ENCODE measurements around the gene ZC3H6.
A peak's percentile ranks its signal among the peaks of the same experiment; 100 is the strongest.

The ZC3H6 gene, protein sequence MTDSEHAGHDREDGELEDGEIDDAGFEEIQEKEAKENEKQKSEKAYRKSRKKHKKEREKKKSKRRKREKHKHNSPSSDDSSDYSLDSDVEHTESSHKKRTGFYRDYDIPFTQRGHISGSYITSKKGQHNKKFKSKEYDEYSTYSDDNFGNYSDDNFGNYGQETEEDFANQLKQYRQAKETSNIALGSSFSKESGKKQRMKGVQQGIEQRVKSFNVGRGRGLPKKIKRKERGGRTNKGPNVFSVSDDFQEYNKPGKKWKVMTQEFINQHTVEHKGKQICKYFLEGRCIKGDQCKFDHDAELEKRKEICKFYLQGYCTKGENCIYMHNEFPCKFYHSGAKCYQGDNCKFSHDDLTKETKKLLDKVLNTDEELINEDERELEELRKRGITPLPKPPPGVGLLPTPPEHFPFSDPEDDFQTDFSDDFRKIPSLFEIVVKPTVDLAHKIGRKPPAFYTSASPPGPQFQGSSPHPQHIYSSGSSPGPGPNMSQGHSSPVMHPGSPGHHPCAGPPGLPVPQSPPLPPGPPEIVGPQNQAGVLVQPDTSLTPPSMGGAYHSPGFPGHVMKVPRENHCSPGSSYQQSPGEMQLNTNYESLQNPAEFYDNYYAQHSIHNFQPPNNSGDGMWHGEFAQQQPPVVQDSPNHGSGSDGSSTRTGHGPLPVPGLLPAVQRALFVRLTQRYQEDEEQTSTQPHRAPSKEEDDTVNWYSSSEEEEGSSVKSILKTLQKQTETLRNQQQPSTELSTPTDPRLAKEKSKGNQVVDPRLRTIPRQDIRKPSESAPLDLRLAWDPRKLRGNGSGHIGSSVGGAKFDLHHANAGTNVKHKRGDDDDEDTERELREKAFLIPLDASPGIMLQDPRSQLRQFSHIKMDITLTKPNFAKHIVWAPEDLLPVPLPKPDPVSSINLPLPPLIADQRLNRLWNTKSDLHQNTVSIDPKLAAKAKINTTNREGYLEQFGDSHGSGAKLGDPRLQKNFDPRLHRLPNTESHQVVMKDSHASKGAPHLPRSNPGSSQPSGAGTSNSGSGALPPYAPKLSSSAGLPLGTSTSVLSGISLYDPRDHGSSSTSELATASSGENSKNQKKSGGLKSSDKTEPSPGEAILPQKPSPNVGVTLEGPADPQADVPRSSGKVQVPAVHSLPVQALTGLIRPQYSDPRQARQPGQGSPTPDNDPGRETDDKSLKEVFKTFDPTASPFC

GRCh38 chr2:112275311-112275886 lies at the start of gene ZC3H6:
Gene ZC3H6, plus strand, starts transcription at chr2:112275597. Its CDS starts 398 bp downstream, at chr2:112275995.
- DNase-seq: peak; percentile 100

GRCh38 chr2:112229348-112229747 lies 46.0 kb upstream of the ZC3H6 start:
- DNase-seq: no peak

- DNase-seq: no peak
Measured at GRCh38 chr2:112230371-112230770, 45.0 kb upstream of the ZC3H6 start.

GRCh38 chr2:112239862-112240261 lies 35.5 kb upstream of the ZC3H6 start:
- DNase-seq: no peak

DNA sequence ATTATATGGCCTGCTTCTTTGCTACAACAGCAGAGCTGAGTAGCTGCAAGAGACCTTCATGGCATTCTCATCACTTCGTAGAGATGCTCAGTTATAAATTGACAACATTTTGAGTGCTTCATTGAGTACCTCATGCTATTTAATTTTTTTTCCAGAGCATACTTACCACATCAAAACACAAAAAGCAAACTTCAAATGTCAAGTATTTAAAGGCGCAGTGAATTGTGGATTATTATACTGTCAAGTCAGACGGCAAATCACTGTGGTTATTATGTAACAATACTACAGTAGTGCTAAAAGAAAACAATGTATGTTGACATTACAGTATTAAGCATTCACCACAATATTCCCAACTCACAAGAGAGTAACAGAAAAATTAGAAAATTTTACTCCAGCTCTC lies 33.0 kb upstream of the ZC3H6 start:
- no peak for DNase-seq

- no peak for DNase-seq
Measured at GRCh38 chr2:112243233-112243632, 32.2 kb upstream of the ZC3H6 start.

DNA sequence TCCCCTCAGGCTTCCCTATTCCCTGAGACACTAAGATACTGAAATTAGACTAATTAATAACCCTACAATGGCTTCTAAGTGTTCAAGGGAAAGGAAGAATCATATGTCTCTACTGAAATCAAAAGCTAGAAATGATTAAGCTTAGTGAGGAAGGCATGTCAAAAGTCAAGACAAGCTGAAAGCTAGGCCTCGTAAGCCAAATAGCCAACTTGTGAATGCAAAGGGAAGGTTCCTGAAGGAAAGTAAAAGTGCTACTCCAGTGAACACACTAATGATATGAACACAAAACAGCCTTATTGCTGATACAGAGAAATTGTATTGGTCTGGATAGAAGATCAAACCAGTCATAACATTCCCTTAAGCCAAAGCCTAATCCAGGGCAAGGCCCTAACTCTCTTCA lies 30.5 kb upstream of the ZC3H6 start:
- DNase-seq: no peak

DNA sequence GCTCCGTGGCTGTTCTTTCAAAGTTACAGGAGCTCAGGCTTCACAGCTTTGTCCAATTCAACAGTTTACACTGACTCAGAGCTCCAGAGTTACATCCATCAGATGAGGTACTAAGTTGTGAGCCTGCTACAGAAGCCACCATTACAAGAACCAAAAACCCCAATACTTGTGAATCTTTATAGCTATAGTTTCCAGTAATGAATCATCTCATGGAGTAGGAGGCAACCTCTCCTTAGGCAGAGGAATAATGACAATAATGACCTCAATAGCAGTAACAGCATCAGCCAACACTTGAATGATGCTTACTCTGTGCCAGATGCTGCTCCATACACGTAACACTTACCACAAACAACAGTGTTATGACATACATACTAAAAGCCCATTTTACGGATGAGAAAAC lies 24.1 kb upstream of the ZC3H6 start:
- no peak for DNase-seq

DNA sequence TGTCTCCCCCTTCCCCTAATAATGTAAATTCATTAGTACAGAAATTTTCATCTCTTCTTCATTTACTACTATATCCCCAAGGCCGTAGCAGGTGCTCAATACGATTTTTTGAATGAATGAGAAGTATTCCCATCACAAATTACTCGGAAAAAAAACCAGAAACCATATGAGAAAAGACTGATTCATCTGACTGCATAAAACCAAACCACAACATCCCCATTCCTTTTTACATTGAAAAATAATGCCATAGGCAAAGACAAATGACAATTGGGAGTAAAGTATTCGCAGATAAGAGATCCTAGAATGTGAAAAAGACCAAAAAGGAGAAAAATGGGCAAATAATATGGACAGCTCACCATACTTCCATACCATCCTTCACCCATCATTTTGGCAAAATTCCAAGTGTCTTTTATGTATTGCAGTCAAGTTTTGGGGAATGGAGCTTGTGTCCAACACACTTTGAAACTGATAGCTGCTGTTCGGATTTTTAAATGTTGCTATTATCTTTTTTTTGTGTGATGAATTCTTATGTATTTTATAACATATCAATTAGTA lies 22.1 kb upstream of the ZC3H6 start:
- DNase-seq: no peak

DNA sequence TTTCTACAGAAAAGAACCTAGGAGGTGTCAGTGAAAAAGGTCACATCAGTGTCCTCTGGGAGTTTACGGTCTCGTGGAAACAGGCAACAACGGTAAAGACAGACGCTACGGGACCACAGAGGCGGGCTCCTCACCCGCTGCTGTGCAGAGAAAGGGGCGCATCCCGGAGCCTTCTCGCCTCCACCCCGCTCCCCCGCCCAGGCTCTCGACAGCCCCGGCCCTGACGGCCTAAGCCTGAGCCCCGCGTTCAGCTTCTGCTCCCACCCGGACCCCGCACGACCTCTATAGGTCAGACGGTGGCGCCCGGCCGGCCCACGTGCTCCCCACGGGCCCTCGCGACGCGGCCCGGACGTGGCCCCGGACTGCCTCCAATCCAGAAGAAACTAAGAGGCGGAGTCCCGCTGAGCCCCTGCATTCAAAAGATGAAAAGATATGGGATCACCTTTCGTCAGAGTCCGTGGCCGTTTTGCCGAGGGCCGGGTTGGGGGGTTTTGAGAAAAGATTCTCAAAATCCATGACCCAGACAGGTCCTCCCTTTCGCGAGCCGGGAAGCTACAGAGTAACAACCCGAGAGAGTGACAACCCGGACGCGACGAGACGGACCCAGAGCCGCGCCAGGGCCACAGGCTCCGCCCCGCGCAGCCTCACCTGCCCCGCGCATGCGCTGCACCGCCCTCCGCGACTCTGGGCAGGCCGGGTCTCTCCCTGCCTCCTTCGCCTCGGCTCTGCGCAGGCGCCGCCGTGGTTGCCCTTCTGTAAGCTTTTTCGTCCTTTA lies 20.7 kb upstream of the ZC3H6 start, which contains the start of gene ZC3H8:
ZC3H8 (minus strand) TSS at position 577 of the 775 bp plus-strand sequence; CDS start at position 516, 61 bp downstream.
- peak; percentile 97 for DNase-seq

DNA sequence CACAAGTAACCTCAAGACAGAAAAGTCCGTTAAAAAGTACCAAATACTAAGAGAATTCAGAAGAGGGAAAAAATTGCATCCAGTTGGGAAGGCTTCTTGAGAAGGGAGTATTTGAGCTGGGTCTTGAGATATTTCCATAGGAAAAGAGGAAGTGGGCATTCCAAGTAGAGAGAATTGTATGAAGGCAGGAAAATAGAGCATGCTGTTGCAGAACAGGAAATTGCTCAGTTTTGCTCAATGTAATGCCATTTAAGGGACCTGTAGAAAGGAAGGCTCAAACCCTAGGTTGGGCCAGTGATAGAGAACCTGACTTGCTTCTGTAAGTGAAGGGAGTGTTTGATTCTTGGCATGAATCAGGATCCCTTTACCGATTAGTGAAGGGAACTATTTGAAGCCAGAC lies 19.5 kb upstream of the ZC3H6 start:
- no peak for DNase-seq

- DNase-seq: no peak
Measured at GRCh38 chr2:112256654-112257053, 18.7 kb upstream of the ZC3H6 start.

DNA sequence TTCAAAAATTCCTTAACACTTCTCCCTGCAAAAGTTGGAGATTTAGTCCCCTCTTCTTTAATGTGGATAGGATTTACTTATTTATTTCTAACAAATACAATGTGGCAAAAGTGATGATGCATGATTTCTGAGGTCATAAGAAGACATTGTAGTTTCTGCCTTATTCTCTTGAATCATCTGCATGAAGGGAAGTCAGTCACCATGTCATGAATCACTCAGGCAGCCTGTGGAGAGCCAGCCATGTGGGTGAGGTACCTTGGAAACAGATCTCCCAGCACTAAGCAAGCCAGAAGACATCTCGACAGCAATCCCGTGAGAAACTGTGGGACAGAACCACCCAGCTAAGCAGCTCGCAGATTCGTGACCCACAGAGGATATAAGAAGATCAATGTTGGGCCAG lies 17.8 kb upstream of the ZC3H6 start:
- DNase-seq: no peak

DNA sequence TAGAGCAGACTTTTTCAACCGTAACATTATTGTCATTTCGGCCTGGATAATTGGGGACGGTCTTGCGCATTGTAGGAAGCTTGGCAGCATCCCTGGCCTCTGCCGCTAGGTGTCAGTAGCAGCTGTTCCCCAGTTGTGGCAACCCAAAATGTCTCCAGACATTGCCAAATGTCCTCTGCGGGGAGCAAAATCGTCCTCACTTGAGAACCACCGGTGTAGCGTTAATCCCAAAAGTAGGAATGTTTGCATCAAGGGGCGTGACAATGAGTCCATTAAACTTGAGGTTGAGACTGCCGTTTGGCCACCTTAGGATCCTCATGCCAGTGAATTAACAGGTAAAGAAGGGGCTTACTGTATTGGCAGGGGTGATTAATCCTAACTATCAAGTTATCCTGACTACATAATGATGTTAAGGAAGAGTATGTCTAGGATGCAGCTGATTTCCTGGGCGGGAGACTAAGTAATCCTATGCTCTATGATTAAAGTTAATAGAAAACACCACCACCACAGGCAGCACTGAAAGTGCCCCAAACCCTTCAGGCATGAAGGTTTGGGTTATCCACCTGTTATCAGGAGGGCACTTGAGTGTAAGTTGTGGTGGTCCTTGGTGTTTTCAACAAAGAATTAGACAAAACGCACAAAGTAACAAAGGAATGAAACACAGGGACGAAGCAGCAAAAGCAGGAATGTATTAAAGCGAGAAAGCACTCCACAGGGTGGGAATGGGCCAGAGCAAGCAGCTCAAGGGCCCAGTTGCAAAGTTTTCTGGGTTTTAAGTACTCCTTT lies 15.7 kb upstream of the ZC3H6 start:
- DNase-seq: peak; percentile 85

DNA sequence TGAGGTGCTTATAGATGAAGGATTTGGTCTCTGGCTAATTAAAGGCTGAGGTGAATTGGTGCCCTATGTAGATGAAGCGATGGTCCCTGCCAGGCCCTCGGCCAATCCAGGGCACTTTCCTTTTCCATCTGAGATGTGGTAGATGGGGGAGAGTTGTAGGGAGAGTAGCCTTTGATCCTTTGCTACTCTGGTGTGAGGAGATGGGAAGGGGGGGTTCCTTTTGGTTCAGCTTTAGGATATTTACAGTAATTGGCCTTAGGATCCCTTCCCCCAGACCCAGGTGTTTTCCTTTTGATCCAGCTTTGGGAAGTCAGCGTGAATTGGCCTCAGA lies 15.1 kb upstream of the ZC3H6 start:
- DNase-seq: no peak

- no peak for DNase-seq
Measured at GRCh38 chr2:112262876-112263275, 12.5 kb upstream of the ZC3H6 start.

DNA sequence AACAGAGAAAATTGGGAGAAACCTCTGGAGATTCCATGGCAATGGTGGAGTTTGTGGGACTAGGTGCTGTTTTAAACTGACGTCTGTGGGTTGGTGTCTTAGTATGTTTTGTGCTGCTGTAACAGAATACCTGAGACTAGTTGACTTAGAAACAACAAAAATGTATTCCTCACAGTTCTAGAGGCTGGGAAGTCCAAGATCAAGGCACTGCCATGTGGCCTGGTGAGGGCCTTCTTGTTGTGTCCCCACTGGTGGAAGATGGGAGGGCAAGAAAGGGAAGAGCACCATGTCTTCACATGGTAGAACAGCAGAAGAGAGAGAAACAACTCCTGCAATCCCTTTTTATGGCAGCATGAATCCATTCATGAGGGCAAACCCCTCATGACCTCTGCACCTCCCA lies 6.8 kb upstream of the ZC3H6 start:
- no peak for DNase-seq

- no peak for DNase-seq
Measured at GRCh38 chr2:112272669-112273068, 2.7 kb upstream of the ZC3H6 start.

- no peak for DNase-seq
Measured at GRCh38 chr2:112273349-112273748, 2.0 kb upstream of the ZC3H6 start.

DNA sequence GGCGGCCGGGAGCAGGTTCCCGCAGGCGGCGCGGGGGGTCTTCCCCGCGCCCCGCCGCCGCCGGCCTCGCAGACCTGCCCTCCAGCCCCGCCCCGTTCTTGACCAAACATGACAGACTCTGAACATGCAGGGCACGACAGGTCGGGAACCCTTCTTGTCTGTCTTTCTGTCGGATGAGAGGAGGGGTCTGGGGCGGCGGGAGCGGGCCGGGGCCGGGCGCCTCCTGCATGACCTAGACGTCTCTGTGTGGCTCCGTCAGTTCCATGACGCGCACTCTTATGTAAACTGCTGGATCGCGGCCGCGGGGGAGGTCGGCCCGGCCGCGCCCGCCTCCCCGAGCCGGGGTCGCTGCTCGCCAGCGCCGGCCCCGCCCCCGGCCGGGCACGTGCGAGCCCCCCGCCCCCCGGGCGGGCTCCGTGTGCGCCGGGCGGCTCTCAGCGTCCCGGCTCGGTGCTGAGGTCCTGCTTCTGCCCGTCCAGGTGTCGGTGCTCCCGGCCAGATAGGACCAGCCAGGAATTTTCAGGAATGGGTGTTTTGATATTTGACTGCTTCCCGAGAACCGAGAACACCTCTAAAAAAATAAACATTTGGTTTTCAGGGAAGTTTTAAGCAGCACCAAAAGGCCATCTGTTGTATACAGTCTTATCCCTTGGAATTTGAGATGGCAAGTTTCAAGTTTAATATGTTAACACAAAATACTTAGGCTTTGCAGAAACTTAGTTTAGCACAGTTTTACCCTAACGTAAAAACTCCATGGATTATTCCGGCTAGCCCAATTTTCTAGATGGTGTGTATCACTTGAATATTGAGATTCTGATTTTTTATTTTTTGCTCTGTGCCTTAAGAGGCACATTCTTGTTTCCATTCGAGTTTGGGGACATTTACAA lies 733 bp downstream of the ZC3H6 start:
- peak; percentile 87 for DNase-seq
